Mucosa of stomach (tissue), 1 donor: ENCODE measurements around the gene DTX4.
A peak's percentile ranks its signal among the peaks of the same experiment; 100 is the strongest.

Source experiments
- H3K27me3 ChIP-seq: one replicate; pipeline ENCODE4 v1.7.0; 2013; ENCODE audit warnings: mild to moderate bottlenecking, low read length; ENCODE audit not compliant: control insufficient read depth, insufficient read depth
- H3K36me3 ChIP-seq: one replicate; pipeline ENCODE4 v1.7.0; 2013; ENCODE audit warnings: low read length; ENCODE audit not compliant: control insufficient read depth, insufficient read depth
- H3K4me1 ChIP-seq: one replicate; pipeline ENCODE4 v1.7.0; 2013; ENCODE audit warnings: mild to moderate bottlenecking, low read length; ENCODE audit not compliant: control insufficient read depth, insufficient read depth
- H3K4me3 ChIP-seq: one replicate; pipeline ENCODE4 v1.7.0; 2013; ENCODE audit warnings: low read length
- H3K9ac ChIP-seq: one replicate; pipeline ENCODE4 v1.7.0; 2013; ENCODE audit warnings: mild to moderate bottlenecking, low read length, moderate library complexity
- H3K9me3 ChIP-seq: one replicate; pipeline ENCODE4 v1.7.0; 2013; ENCODE audit warnings: mild to moderate bottlenecking, low read length, moderate library complexity; ENCODE audit not compliant: control insufficient read depth
- donor health status: Pancreatic carcinoma.

The DTX4 gene

DNA sequence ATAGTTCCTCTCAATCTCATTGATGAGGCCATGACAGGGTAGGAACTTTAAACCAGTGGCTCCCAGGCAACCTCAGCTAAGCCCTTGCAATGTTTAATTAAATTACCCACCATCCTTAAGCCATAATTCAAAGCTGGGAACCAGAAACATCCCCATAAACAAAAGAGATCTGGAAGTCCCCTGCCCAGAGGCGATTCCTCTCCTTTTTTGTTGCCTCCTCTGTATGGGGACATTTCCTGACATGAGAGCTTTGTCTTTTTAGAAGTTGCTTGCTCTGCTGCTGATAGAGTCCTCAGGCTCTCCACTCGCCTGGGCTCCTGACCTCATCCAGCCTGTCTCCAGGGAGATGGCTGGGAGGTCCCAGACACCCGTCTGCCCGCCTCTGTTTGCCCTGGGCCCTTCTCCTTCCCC, 3.2 kb downstream of the DTX4 start:
- Histone ChIP-seq H3K36me3 (no peaks in the 10 kb centered on the region), H3K4me1 (peaks cover 28% of the 10 kb centered on the region), H3K9me3 (no peaks in the 10 kb centered on the region), H3K9ac (peak overlapping the region; percentile 57), H3K27me3 (no peaks in the 10 kb centered on the region), H3K4me3 (no peak overlapping the region)

DNA sequence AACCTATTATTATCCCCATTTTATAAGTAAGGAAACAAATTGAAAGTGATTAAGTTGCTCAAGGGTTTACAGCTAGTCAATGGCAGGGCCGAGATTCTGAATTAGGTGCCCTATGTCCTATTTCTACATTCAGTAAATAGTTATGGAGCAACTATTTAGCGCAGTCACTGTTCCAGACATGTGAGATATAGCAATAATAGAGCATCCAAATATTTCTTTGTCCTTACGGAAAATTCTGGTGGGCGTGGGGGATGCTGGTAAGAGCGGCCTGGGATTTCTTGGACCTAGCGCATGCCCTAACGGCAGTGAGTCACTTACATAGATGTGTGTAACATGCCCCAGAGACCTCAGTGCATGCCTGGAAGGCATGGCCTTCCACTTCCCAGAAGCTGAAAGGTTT, 4.4 kb downstream of the DTX4 start:
- Histone ChIP-seq H3K36me3 (no peaks in the 10 kb centered on the region), H3K9me3 (no peaks in the 10 kb centered on the region), H3K9ac (no peak overlapping the region), H3K27me3 (no peaks in the 10 kb centered on the region), H3K4me1 (peaks cover 40% of the 10 kb centered on the region), H3K4me3 (no peak overlapping the region)

DNA sequence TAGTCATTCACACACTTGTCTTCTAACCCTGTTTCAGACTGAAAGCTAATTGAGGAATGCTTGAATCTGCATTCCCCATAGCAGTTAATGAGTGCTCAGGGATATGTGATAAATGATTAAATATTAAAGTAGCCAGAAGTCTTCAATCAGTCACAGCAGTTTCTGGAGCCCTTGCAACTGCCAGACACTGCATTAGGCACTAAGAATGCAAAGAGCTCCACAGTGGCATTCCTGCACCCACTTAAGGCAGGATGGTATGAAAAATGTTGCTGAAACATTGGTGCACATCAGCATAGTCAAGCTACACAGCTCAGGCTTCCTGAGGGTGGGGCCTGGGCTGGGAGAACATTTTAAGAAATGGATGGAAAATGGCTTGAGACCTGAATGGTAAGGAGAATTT, 6.5 kb downstream of the DTX4 start:
- Histone ChIP-seq H3K4me1 (peaks cover 61% of the 10 kb centered on the region), H3K4me3 (no peak overlapping the region)

DNA sequence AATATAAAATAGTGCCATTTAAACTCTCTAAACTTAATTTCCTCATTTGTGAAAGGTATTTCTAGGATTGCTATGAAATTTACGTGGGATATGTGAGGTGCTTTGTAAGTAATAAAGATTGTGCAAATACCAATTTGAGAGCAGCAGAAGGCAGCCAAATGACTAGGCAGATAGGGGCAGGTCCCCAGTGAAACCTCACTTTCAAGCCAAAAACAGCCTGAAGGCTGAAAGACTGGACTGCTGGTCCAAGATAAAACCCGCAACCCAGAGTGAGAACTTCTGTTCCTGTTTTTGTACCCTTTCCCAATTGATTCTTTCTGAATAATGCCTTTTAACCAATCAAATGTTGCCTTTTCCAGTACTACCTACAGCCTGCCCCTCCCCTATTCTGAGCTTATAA, 7.2 kb downstream of the DTX4 start:
- Histone ChIP-seq H3K27me3 (no peaks in the 10 kb centered on the region), H3K9ac (no peak overlapping the region), H3K9me3 (no peaks in the 10 kb centered on the region), H3K4me3 (no peak overlapping the region), H3K36me3 (no peaks in the 10 kb centered on the region), H3K4me1 (peaks cover 64% of the 10 kb centered on the region)

More for the DNA sequence above, 6.5 kb downstream of the DTX4 start:
- Histone ChIP-seq H3K9ac (no peak overlapping the region), H3K9me3 (no peaks in the 10 kb centered on the region), H3K36me3 (no peaks in the 10 kb centered on the region), H3K27me3 (no peaks in the 10 kb centered on the region)

DNA sequence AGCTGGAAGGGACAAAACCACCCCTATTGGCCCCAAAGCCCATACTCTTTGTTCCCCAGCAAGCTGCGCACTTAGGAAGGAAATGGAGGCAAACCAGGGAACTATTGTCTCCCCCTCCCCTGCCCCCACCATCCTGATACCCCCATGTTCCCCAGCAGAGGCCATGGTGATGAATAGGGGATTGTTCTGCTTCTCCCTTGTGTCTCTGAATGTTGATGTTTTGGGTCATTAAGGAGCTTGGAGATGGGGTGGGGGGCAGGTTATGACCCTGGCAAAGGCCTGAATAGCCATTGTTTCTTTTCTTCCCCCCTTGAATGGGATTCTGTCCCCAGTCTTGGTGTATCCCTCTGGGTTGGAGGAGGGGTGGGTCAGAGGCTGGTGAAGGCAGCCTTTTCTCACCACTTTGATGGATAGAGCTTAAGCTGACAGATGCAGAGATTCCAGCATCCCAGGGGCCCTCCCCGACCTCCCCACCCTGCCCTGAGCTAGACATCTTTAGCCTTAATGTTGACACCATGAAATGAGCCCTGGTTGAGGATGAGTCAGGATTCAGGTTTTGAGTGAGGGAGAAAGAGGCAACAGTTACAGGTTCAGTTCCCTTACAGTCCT, 8.3 kb downstream of the DTX4 start:
- H3K9me3 ChIP-seq, result no peaks in the 10 kb centered on the region
- H3K4me3 ChIP-seq, result no peak overlapping the region
- no peaks in the 10 kb centered on the region for H3K27me3 ChIP-seq
- H3K36me3 ChIP-seq, result no peaks in the 10 kb centered on the region
- H3K9ac ChIP-seq, result no peak overlapping the region
- peaks cover 66% of the 10 kb centered on the region for H3K4me1 ChIP-seq

DNA sequence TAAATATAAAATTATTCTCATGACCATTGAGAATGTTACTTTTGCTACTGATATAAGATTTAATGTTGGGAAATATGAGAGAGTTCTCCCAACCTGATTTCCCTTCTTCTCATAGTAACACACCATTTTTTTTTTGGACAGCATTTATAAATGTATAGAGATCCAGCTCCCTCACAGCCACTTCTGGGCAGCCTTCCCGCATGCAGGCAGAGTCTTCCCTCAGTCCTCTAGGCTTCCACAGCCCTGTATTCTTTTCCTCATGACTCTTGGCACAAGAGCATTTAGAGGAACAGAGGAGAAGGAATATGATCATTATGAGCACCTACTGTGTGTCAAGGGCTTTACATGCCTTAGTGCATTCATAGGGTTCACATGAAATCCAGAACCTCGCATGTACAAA, 9.0 kb downstream of the DTX4 start:
- Histone ChIP-seq H3K9ac (no peak overlapping the region), H3K27me3 (no peaks in the 10 kb centered on the region), H3K9me3 (no peaks in the 10 kb centered on the region), H3K4me3 (no peak overlapping the region), H3K4me1 (peaks cover 66% of the 10 kb centered on the region), H3K36me3 (no peaks in the 10 kb centered on the region)

DNA sequence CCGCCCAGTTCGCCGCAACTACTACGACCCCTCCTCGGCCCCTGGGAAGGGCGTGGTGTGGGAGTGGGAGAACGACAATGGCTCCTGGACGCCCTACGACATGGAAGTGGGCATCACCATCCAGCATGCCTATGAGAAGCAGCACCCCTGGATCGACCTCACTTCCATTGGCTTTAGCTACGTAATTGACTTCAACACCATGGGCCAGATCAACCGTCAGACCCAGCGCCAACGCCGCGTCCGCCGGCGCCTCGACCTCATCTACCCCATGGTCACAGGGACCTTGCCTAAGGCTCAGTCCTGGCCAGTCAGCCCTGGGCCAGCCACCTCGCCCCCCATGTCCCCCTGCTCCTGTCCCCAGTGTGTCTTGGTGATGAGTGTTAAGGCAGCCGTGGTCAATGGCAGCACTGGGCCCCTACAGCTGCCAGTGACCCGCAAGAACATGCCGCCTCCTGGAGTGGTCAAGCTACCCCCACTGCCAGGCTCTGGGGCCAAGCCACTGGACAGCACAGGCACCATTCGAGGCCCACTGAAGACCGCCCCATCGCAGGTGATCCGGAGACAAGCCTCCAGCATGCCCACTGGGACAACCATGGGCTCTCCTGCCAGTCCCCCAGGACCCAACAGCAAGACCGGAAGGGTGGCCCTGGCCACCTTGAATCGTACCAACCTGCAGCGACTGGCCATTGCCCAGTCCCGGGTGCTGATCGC, 10.0 kb downstream of the DTX4 start:
- Histone ChIP-seq H3K9me3 (no peaks in the 10 kb centered on the region), H3K36me3 (no peaks in the 10 kb centered on the region), H3K4me1 (peaks cover 70% of the 10 kb centered on the region)

DNA sequence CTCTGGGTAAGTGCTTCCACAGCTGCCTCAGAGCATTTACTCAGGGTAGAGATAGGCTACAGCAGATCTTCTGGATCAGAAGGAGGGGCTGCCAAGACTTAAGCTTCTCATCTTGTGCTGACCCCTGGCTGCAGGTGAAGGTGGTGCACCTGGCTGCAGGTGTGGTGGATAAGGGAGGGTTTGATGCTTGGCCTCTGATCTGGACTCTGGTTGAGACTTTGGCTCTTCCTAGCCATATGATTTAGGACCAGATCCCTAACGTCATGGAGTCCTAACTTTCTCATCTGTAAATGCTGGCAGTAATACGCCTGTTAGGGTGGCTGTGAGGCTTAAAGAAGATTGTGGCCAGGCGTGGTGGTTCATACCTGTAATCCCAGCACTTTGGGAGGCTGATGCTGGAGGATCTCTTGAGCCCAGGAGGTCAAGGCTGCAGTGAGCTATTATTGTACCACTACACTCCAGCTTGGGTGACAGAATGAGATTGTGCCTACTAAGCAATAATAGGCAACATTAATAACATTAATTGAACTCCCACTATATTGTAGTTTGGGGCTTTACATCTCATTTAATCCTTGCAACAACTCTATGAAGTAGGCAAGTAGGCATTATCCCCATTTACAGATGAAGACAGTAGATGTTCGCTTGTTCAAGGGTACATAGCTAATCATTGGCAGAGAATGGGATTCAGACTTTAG, 10.7 kb downstream of the DTX4 start:
- no peaks in the 10 kb centered on the region for H3K27me3 ChIP-seq
- H3K4me1 ChIP-seq, result peaks cover 77% of the 10 kb centered on the region
- no peak overlapping the region for H3K9ac ChIP-seq
- no peak overlapping the region for H3K4me3 ChIP-seq
- H3K9me3 ChIP-seq, result no peaks in the 10 kb centered on the region
- no peaks in the 10 kb centered on the region for H3K36me3 ChIP-seq

More for the DNA sequence above, 10.0 kb downstream of the DTX4 start:
- Histone ChIP-seq H3K9ac (no peak overlapping the region), H3K4me3 (no peak overlapping the region), H3K27me3 (no peaks in the 10 kb centered on the region)

DNA sequence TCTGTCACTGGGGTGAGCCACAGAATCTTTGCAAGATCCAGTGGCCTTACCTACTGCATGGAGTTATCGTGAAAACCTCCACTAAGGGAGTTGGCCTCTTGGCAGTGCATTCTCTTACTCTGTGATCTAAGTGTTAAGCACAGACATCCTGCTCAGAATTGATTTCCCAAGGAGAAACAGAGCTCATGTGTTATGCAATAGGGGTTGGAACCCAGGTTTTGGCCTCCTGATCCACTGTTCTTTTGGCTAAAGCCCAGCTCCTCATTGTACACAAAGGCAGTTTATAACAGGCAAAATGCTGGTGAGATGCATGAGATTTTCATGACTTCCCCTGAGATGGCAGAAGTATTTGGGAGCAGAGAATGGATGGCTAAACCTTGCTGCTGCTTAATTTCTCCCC, 11.8 kb downstream of the DTX4 start:
- H3K4me1 ChIP-seq, result peaks cover 88% of the 10 kb centered on the region
- H3K9ac ChIP-seq, result peak overlapping the region; percentile 12

DNA sequence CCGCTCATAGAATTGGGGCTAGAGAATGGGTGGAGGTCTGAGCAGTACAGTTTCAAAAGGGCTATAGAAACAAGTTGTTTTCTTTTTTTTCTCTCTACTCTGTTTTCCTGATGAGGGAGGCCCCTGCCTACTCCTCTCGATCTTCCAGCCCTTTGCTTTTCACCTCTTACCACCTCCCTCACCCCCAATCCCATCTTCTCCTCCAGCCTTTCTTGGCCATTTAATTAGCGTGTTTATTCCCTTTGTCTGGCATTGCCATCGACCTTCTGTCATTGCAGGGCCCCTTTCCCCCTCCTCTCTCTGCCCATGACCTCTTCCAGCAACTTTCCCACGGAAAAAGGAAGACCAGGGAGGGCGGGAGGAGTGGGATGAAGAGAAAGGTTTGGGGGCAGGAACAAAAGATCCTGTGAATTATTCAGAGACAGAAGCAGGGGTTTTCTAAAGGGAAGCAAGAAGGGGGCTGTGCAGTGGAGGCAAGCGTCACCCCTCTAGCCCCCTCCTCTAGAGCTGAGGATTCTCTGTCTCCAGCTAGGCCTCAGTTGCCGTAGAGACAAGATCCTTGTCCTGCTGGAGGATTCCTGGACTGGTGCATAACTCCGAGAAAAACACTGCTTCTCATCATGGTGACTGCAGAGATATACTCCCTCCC, 12.9 kb downstream of the DTX4 start:
- H3K36me3 ChIP-seq, result no peaks in the 10 kb centered on the region
- H3K27me3 ChIP-seq, result no peaks in the 10 kb centered on the region
- H3K9me3 ChIP-seq, result no peaks in the 10 kb centered on the region
- H3K9ac ChIP-seq, result peak overlapping the region; percentile 45
- peaks cover 98% of the 10 kb centered on the region for H3K4me1 ChIP-seq
- H3K4me3 ChIP-seq, result no peak overlapping the region

More for the DNA sequence above, 11.8 kb downstream of the DTX4 start:
- H3K27me3 ChIP-seq, result no peaks in the 10 kb centered on the region
- H3K36me3 ChIP-seq, result no peaks in the 10 kb centered on the region
- H3K4me3 ChIP-seq, result no peak overlapping the region
- H3K9me3 ChIP-seq, result no peaks in the 10 kb centered on the region

DNA sequence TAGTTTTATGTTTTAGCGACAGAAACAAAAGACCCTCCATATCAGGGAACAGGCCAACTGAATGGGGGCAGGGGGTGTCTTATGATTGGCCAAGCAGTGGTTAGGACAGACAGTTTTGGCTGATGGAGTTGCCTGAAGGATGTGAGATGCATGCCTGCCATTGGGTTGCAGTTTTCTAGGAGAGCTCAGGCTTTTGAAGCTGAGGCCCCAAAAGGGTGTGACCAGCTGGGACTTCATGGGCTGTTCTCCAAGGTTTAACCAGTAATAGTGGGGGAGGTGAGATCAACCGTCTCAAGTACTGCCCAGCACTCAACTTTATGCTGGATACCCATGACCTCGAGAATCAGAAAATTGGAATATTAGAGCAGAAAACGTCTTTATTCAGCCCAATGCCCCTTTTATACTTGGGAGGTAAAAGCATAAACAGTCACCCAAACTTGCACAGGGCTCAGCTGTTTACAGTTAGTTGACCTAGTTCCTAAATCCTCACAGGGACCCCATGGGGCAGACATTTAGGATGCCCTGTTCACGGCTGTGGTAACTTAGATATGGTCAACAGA, 13.5 kb downstream of the DTX4 start:
- peak overlapping the region; percentile 46 for H3K9ac ChIP-seq
- H3K9me3 ChIP-seq, result no peaks in the 10 kb centered on the region
- no peak overlapping the region for H3K4me3 ChIP-seq
- H3K4me1 ChIP-seq, result peaks cover 99% of the 10 kb centered on the region
- no peaks in the 10 kb centered on the region for H3K36me3 ChIP-seq
- H3K27me3 ChIP-seq, result no peaks in the 10 kb centered on the region
